Skeletal muscle cell (primary cell): ENCODE results near the gene PRR20C.
"Not testable (repeated sequence)": the region's sequence is repeated elsewhere in the genome, so short reads cannot be mapped to it uniquely, and the experiment has no call there.

Experiments used
- DNase-seq: peaks from one replicate; pipeline ENCODE4 v3.0.0-alpha.2; 2010; ENCODE audit warnings: low read depth
- H3K4me3 ChIP-seq: 2 replicates; pipeline ENCODE4 v1.5.1; 2011; ENCODE audit warnings: low read depth, mild to moderate bottlenecking, control low read depth, low read length, moderate library complexity

The PRR20C gene

DNA sequence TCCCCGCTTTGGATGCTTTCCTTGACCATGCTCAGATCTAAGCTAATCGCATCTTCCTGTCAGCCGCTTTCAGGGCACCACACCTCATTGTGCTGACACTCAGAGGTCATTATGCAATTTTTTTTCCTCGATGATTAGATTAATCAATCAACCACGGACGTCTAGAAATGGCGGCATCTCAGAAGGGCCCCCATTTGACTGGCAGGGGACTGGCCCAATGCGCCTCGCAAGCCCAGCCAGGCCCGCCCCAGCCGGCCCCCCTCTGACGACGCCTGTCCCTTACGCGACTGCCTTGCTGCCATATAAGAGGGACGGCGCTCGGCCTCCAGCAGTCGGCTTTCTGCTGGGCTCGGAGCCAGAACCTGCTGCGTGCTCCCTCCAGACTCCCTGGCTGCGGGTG lies at the start of gene PRR20C:
Gene PRR20C, plus strand, starts transcription at position 301 of the 400 bp plus-strand sequence. CDS start 387 bp downstream, outside the sequence.
- not testable (repeated sequence) for DNase-seq, H3K4me3 ChIP-seq

DNA sequence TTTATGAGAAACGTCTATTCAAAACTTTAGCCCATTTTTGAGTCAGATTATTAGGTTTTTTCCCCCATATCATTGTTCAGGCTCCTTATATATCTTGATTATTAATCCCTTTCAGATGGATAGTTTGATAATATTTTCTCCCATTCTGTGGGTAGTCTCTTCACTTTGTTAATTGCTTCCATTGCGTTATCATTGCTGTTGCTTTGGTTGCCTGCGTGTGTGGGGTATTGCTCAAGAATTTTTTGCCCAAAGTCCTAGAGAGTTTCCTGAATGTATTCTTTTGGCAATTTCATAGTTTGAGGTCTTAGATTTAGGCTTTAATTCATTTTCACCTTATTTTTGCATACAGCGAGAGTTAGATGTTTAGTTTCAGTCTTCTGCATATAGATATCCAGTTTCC lies 38.9 kb upstream of the PRR20C start:
- DNase-seq: no peak
- H3K4me3 ChIP-seq: no peak overlapping the region

- H3K4me3 ChIP-seq: no peak overlapping the region
- no peak for DNase-seq
These were observed 30.2 kb upstream of the PRR20C start for GRCh38 chr13:57123681-57124080.

DNA sequence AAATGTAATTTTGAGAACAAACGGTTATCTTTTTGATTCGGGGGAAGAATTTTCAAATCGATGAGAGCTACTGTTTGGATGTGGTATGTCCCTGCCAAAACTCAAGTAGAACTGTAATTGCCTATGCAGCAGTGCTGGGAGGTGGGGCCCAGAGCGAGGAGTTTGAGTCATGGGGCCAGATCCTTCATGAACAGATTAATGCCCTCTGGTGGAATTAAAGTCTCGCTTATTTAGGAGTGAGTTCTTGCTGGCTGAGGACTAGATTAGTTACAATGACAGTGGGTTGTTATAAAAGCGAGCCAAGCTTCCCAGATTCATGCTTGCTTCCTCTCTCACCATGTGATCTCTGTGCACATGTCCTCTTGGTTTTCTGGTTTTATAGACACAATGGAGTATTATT lies 25.0 kb upstream of the PRR20C start:
- H3K4me3 ChIP-seq: no peak overlapping the region
- no peak for DNase-seq

DNA sequence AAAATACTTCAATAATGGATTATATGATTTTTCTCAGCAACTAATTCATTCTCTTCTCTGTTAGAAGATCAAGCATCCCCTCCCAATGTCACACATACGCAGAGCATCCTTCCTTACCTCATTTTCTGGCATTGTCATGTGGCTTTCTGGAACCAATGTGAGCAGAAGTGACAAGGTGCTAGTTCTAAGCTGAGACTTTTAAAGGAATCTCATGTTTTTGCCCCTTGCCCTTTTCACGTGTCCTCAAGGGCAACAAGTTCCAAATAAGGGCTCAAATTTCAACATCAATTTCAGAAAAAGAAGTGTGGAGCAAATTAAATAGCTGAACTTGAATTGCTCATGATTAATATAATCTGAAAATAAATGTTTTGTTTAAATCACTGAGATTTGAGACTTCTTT lies 17.8 kb upstream of the PRR20C start:
- no peak overlapping the region for H3K4me3 ChIP-seq
- DNase-seq: no peak

GRCh38 chr13:57137585-57137984 lies 16.3 kb upstream of the PRR20C start:
- H3K4me3 ChIP-seq: no peak overlapping the region
- no peak for DNase-seq

DNA sequence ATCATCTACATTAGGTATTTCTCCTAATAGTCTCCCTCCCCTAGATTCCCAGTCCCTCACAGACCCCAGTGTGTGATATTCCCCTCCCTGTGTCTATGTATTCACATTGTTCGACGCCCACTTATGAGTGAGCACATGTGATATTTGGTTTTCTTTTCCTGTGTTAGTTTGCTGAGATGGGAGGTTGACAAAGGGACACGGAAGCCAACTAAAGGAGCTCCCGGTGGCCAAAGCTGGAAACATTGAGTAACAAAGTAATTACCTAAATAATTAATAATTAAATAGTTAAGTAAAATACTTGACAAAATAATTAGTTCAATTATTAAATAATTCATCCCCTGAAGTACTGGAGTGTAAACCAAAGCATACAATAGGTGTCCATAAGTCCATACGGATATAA lies 14.9 kb upstream of the PRR20C start:
- DNase-seq: no peak

DNA sequence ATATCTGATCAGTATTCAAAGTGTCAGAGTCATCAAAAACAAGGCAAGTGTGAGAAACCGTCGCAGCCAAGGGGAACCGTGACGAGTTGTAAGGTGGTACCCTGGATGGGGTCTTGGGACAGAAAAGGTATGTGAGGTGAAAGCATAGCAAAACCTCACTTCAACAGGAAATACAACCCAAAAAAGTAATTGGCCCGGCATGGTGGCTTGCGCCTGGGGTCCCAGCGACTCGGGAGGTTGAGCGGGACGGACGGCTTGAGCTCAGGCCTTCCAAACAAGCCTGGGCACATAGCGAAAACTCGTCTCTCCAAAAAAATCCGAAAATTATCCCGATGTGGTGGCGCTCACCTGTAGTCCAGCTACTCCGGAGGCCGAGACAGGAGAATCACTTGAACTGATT lies 14.1 kb upstream of the PRR20C start:
- not testable (repeated sequence) for DNase-seq, H3K4me3 ChIP-seq

More for the DNA sequence above, 14.9 kb upstream of the PRR20C start:
- H3K4me3 ChIP-seq: no peak overlapping the region

- DNase-seq, H3K4me3 ChIP-seq: not testable (repeated sequence)
These were observed 13.5 kb upstream of the PRR20C start, which contains the start of gene PRR20A for GRCh38 chr13:57140235-57140968. Gene PRR20A (plus strand): TSS chr13:57140918. CDS start chr13:57141305, 387 bp downstream.

DNA sequence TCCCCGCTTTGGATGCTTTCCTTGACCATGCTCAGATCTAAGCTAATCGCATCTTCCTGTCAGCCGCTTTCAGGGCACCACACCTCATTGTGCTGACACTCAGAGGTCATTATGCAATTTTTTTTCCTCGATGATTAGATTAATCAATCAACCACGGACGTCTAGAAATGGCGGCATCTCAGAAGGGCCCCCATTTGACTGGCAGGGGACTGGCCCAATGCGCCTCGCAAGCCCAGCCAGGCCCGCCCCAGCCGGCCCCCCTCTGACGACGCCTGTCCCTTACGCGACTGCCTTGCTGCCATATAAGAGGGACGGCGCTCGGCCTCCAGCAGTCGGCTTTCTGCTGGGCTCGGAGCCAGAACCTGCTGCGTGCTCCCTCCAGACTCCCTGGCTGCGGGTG lies 6.7 kb upstream of the PRR20C start, which contains the start of gene PRR20B:
Gene PRR20B, plus strand, starts transcription at position 301 of the 400 bp plus-strand sequence. CDS start 387 bp downstream, outside the sequence.
- DNase-seq, H3K4me3 ChIP-seq: not testable (repeated sequence)

DNA sequence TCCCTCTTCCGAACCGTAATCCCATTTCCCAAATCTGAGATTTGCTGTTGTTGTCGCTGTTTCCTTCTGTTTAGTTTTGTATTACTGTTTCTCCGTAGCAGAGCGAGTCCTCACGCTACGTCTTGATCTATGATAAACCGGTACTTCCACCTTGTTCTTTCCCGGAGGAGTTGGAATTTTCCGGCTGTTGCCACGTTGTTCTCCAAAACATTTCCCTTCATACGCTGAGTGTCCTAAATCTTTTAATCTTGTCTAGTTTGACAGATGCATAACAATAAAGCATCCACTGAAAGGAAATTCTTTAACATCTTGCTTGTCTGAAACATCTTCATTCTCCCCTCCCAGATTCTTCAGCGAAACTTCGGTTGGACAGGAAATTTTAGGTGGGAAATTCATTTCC lies 5.8 kb upstream of the PRR20C start:
- not testable (repeated sequence) for H3K4me3 ChIP-seq, DNase-seq

GRCh38 chr13:57160332-57160731 lies 6.5 kb downstream of the PRR20C start, which contains the start of gene PRR20D:
Gene PRR20D (plus strand): TSS chr13:57160632. CDS start chr13:57161019, 387 bp downstream.
- DNase-seq, H3K4me3 ChIP-seq: not testable (repeated sequence)

- DNase-seq, H3K4me3 ChIP-seq: not testable (repeated sequence)
These were observed 13.0 kb downstream of the PRR20C start, which contains the start of gene PRR20E for GRCh38 chr13:57166897-57167296. Gene PRR20E (plus strand): TSS chr13:57167197. CDS start chr13:57167584, 387 bp downstream.

- no peak for DNase-seq
- H3K4me3 ChIP-seq: no peak overlapping the region
These were observed 37.8 kb downstream of the PRR20C start for GRCh38 chr13:57191667-57192066.
